Adrenal gland (tissue), 12 donors: Measurements from ENCODE around the gene PGM3. TPM values are rescaled to one million over a fixed set of nuclear protein-coding genes. Genes with fewer than 3 reads are reported as not detected.

ENCODE experiments used
- DNase-seq, 7 donors: peaks; one replicate each; pipeline ENCODE4 v3.0.0-alpha.2; 2019 to 2020
- H3K27ac ChIP-seq, 5 donors: fragments of 200-600 bp; sonication (generic) in 4 of 5; 1 replicate in 3 of 5; 2 replicates in 2 of 5; pipeline versions ENCODE4 v1.5.1 to v1.8.0; 2016 to 2020; ENCODE audit warnings: mild to moderate bottlenecking in 1 of 5
- H3K27me3 ChIP-seq: fragments of 200-600 bp; 2 replicates; pipeline ENCODE4 v1.8.0; 2021
- H3K36me3 ChIP-seq, 2 donors: fragments of 200-600 bp; replicated peaks in 1 of 2; 1 replicate in 1 of 2; 2 replicates in 1 of 2; pipeline versions ENCODE4 v1.5.1 to v1.8.0; 2018 to 2022
- H3K4me1 ChIP-seq, 2 donors: fragments of 200-600 bp; replicated peaks in 1 of 2; 1 replicate in 1 of 2; 2 replicates in 1 of 2; pipeline versions ENCODE4 v1.5.1 to v1.8.0; 2018 to 2021
- H3K4me3 ChIP-seq, 4 donors: fragments of 200-600 bp; sonication (generic) in 3 of 4; one replicate each; pipeline ENCODE4 v1.5.1; 2016 to 2018
- H3K9me3 ChIP-seq, 3 donors: fragments of 200-600 bp; sonication (generic) in 1 of 3; replicated peaks in 1 of 3; 1 replicate in 2 of 3; 2 replicates in 1 of 3; pipeline versions ENCODE4 v1.5.1 to v1.8.0; 2016 to 2021
- POLR2A ChIP-seq, 2 donors: fragments of 450-650 bp; IDR thresholded peaks; one replicate each; pipeline ENCODE4 v1.6.1; 2017; ENCODE audit warnings: antibody characterized with exemption in 2 of 2, mild to moderate bottlenecking in 2 of 2, moderate library complexity in 1 of 2
- WGBS, 4 donors: extraction: QIAGEN DNeasy Blood & Tissue Kit in 2 of 4; methylation state at CpG; one replicate each; pipeline versions ENCODE4 v1.1.5 to v1.1.7; 2013 to 2017; 5-methylcytosine and 5-hydroxymethylcytosine counted together
- intact Hi-C, 2 donors: fragments of 100-400 bp; cut with DNase I; formaldehyde crosslinking; loops; one replicate each; pipeline versions ENCODE4 v1.14.1 to v1.15.0; 2022 to 2023
- polyA plus RNA-seq, 3 donors: library from polyadenylated mRNA; stranded (reverse); fragments of 200-250 nt in 2 of 3; fragments of 350-450 nt in 1 of 3; fragmentation: Illumina TruSeq in 1 of 3; extraction: RNeasy Lipid Tissue Mini Kit (QIAGEN cat#74804) in 1 of 3; gene quantifications; one replicate each; pipeline ENCODE4 v1.2.3, GENCODE V29; 2013 to 2014
- total RNA-seq, 9 donors: library from RNA; depleted of rRNA in 4 of 9; stranded (reverse); fragments of >200 nt in 4 of 9; fragments of 120-200 nt in 1 of 9; fragmentation: NEBNext Ultra II Directional in 1 of 9; extraction: Animal tissue kit (Norgen Biotek cat#: 25700) in 1 of 9; gene quantifications; one replicate each; pipeline versions ENCODE4 v1.1.0 to v1.2.4, GENCODE V29; 2013 to 2023
- TF ChIP-seq, protein P1 (sequence below), 6 experiments: fragments of 450-650 bp in 4 of 6; fragments of 200-600 bp in 2 of 6; sonication (generic) in 1 of 6; IDR thresholded peaks; 1 replicate in 5 of 6; 2 replicates in 1 of 6; pipeline versions ENCODE4 v1.5.1 to v1.8.0; 2016 to 2021; ENCODE audit warnings: antibody characterized with exemption in 6 of 6, mild to moderate bottlenecking in 2 of 6, moderate library complexity in 1 of 6
- donor health status: healthy with polysubstance abuse.
- donor health status: Bipolar disorder and iron deficiency.
- donor health status: DM: yes; HTN: yes; CAD: no.
- donor health status: DM: no; HTN: no; CAD: no.
- donor health status: DM: no; HTN: no; CAD: no.
- donor health status: DM: yes; HTN: yes; CAD: no.

PGM3 gene
- total and polyA plus RNA-seq, 12 donors, result 14.7 to 124 (median 40.4) TPM

GRCh38 chr6:83155794-83156193 lies 37.3 kb downstream of the PGM3 start:
- TF ChIP-seq, protein P1, sequence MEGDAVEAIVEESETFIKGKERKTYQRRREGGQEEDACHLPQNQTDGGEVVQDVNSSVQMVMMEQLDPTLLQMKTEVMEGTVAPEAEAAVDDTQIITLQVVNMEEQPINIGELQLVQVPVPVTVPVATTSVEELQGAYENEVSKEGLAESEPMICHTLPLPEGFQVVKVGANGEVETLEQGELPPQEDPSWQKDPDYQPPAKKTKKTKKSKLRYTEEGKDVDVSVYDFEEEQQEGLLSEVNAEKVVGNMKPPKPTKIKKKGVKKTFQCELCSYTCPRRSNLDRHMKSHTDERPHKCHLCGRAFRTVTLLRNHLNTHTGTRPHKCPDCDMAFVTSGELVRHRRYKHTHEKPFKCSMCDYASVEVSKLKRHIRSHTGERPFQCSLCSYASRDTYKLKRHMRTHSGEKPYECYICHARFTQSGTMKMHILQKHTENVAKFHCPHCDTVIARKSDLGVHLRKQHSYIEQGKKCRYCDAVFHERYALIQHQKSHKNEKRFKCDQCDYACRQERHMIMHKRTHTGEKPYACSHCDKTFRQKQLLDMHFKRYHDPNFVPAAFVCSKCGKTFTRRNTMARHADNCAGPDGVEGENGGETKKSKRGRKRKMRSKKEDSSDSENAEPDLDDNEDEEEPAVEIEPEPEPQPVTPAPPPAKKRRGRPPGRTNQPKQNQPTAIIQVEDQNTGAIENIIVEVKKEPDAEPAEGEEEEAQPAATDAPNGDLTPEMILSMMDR (IDR thresholded peaks at IDR 0.05), result no peak
- no peak for TF ChIP-seq POLR2A (IDR thresholded peaks at IDR 0.05)
- Histone ChIP-seq H3K9me3 (no peaks in the 10 kb centered on the region), H3K27me3 (no peaks in the 10 kb centered on the region), H3K4me1 (peaks cover 0 to 13% of the 10 kb centered on the region in 2 donors), H3K4me3 (no peak overlapping the region), H3K27ac (no peak overlapping the region), H3K36me3 (peaks cover 0 to 19% of the 10 kb centered on the region in 2 donors)
- WGBS, 4 donors, result 80 to 98% (median 83%) methylated on average over 2 of the region's 2 CpGs
- DNase-seq, result no peak
- intact Hi-C loops, result no loop called here

DNA sequence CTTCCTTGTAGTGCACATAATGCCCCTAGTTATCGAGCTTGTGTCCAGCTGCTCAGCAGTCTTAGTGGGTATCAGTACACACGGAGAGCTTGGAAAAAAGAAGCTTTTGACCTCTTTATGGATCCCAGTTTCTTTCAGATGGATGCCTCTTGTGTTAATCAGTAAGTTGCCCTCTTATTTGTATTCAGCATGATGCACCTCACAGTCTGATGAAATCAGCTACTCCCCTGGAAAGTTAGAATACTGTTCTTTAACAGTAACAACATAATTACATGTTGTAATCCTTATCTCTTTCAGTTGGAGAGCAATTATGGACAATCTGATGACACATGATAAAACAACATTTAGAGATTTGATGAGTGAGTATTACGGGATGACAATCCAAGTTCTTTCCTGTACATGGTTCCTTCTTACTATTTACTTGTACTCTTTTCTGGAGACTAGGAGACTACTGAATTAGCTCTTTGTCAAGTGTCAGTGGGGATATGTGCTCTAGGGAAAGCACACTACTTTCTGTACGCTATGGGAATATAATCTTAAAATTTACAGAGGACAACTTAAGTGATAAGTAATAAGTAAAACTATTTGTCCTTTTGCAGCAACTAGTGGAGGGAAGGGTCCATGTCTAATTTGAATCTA lies 39.1 kb downstream of the PGM3 start:
- Histone ChIP-seq H3K4me3 (no peak overlapping the region), H3K36me3 (peaks cover 0 to 13% of the 10 kb centered on the region in 2 donors), H3K27me3 (no peaks in the 10 kb centered on the region), H3K9me3 (no peaks in the 10 kb centered on the region), H3K4me1 (no peaks in the 10 kb centered on the region), H3K27ac (no peak overlapping the region)
- 83 to 91% (median 86%) methylated on average over 4 of the region's 4 CpGs for WGBS, 4 donors
- no peak for DNase-seq
- intact Hi-C loops, result no loop called here
- TF ChIP-seq, protein P1 (IDR thresholded peaks at IDR 0.05), result no peak
- TF ChIP-seq POLR2A (IDR thresholded peaks at IDR 0.05), result no peak

GRCh38 chr6:83152913-83153312 lies 40.2 kb downstream of the PGM3 start:
- Histone ChIP-seq H3K27me3 (no peaks in the 10 kb centered on the region), H3K4me3 (no peak overlapping the region), H3K27ac (no peak overlapping the region), H3K36me3 (peaks cover 0 to 17% of the 10 kb centered on the region in 2 donors), H3K9me3 (no peaks in the 10 kb centered on the region), H3K4me1 (no peaks in the 10 kb centered on the region)
- WGBS, 4 donors, result 65 to 100% (median 91%) methylated on average over 1 of the region's 1 CpG
- intact Hi-C loops, result no loop called here
- TF ChIP-seq POLR2A (IDR thresholded peaks at IDR 0.05), result no peak
- TF ChIP-seq, protein P1 (IDR thresholded peaks at IDR 0.05), result no peak
- DNase-seq, result no peak

GRCh38 chr6:83151114-83151513 lies 42.0 kb downstream of the PGM3 start:
- no peaks in the 10 kb centered on the region for H3K4me1 ChIP-seq
- intact Hi-C loops, result no loop called here
- no peak overlapping the region for H3K27ac ChIP-seq
- H3K4me3 ChIP-seq, result no peak overlapping the region
- H3K36me3 ChIP-seq, result peaks cover 0 to 17% of the 10 kb centered on the region in 2 donors
- no peak for DNase-seq
- WGBS, 4 donors, result 90 to 97% (median 96%) methylated on average over 2 of the region's 2 CpGs
- no peaks in the 10 kb centered on the region for H3K27me3 ChIP-seq
- TF ChIP-seq, protein P1 (IDR thresholded peaks at IDR 0.05), result no peak
- TF ChIP-seq POLR2A (IDR thresholded peaks at IDR 0.05), result no peak
- no peaks in the 10 kb centered on the region for H3K9me3 ChIP-seq
